Right forelimb (tissue), 1 donor: Measurements from ENCODE around the gene RHOG.
"Not testable (repeated sequence)": the region's sequence is repeated elsewhere in the genome, so short reads cannot be mapped to it uniquely, and the experiment has no call there.

Experiments used
- DNase-seq: peaks from one replicate; pipeline ENCODE4 v3.0.0-alpha.2; 2018

Gene RHOG

DNA sequence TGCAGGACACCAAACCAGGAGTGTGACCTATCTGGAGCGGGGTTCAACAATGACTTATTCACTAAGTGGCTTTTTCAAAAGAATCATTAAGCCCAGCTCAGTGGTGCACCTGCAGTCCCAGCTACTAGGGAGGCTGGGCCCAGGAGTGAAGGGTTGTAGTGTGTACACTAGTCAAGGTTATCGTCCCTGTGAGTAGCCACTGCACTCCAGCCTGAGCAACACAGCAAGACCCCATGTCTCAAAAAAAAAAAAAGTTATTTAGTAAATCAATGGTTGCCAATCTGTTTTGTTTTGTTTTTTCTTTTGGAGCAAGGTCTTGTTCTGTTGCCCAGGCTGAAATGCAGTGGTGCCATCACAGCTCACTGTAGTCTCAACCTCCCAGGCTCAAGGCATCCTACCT lies 7.9 kb downstream of the RHOG start:
- DNase-seq = no peak

DNA sequence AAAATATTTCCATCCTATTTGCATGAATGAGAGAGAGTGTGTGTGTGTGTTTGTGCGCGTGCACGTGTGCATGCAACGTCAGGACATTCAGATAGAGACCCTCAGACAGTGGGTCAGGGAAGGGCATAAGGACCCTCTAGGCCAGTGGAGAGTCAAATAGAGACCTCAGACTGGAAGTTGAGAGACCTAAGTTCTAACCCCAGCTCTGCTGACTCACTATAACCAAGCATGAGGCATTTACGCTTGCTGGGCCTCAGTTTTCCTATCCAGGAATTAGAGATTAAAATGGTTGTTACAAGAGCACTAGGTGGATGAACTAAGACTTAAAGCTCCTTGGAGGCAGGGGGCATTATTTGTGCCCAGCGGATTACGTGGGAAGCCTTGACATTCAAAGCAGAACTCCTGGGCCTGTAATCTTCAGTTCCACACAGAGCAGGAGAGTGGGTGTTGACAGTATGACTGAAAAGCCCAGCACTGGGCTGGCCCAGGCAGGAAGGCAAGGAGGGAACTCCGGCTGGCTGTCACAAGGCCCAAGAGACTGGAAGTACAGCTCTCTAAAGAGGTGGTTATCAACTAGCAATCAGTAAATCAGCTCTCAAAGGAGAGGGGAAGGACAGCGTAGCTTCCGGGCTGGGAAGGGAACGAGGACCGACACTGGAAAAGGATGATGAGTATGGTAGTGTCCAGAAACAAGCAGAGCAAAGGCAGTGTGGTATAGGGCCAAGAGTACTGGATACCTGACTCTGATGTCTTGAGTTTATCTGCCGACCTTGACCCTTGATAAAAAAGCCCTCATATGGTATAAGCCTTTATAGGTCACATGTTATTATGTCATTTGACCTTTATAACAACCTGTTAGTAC lies 9.2 kb downstream of the RHOG start:
- no peak for DNase-seq

DNA sequence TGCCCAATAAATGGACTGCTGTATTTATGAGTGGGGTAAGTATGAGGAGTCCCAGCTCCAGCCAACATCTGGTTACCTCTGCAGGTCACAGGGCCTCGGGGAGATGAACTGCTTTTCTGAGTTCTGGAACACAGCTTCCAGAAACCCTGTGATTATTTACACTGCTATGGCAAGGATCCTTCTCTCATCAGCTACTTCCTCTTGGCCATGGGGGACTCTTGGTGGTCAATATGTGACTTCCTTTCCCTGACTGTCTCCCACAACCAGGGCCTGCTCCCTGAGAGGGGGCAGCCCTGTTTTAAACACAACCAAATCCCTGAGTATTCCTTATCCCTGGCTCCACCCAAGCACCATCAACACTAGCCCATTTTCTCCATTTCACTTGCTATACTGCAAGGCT lies 10.0 kb downstream of the RHOG start:
- no peak for DNase-seq

DNA sequence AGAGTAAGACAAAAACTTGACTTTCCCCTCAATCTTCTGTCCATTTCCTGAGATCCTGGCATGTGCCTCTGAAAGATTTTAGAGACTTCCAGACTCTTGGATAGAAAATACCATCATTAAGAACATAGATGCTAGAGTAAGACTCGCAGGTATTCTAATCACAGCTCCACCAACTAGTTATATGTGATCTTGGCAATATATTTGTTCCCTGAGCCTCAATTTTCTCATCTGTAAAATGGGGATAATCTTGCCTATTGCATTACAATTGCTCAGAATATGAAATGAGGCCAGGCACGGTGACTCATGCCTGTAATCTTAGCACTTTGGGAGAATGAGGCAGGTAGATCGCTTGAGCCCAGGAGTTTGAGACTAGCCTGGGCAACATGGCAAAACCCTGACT lies 10.7 kb downstream of the RHOG start:
- DNase-seq = no peak

DNA sequence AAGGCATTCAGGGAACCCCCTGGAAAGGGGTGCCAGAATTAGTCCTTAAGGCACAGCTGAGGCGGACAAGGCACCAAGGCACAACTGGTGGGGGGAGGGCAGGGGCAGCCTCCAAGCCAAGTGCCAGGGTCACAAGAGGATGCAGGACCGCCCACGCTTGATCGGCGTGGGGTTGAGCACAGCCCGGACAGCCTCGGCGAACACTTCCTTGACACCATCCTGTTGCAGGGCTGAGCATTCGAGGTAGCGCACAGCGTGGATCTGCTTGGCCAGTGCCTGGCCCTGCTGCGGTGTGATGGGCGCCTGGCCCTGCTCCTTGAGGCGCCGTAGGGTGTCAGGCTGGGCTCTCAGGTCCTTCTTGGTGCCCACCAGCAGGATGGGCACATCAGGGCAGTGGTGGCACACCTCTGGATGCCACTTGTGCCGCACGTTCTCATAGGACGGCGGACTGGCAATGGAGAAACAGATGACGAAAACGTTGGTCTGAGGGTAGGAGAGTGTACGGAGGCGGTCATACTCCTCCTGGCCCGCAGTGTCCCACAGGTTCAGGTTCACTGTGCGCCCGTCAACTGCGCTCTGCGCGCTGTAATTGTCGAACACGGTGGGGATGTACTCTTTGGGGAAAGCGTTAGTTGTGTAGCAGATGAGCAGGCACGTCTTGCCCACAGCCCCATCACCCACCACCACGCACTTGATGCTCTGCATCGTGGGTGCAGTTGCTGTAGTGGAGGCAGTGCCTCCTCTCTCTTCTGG lies 13.1 kb downstream of the RHOG start:
- DNase-seq = no peak

DNA sequence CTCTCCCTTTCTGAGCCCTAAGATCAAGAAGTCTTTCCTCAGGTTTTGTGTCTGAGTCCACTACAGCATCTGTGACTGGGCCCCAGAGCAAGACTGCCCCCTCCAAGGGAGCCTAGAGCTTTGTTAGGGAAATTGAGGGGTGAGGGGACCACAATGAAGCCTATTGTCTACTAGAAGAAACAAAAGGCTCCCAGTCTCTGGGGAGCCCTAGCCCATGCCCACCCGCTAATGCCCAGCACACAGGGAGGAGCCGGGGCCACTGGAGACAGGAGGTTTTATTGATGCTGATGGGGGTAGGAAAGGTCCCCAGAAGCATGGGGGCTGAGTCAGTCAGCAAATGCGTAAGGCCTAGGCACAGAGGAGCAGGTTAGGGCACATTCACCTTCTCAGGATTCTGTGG lies 14.0 kb downstream of the RHOG start:
- DNase-seq = no peak

DNA sequence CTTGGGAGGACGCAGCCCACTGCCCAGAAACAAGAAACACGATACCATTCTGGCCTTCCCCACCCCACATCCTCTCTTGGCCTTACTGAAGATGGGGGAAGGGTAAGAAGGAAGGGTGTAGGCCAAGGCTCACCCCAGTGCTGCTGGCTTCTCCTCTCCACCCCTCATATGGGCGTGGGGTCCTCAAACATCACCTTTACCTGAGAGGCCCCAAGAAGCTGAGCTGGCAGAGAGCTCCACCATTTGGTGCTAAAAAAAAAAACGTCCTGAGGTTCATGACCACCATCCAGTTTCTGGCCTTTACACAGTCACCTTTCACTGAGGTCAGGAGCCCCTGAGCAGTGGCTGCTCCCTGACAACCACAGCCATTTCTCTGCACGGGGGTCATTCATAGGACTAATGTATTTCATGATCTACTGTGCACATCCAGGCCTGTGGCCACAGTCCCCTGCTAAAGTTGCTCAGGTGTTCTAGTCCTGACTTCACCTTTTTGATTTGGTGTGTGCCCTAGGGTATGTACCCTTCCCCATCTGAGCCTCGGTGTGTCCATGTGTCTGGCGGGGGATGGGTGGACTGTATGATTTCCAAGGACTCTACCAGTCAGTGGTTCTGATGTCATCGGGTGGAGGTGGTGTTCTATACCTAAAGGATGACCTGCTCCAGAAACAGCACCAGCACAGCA lies 15.1 kb downstream of the RHOG start:
- DNase-seq = no peak

DNA sequence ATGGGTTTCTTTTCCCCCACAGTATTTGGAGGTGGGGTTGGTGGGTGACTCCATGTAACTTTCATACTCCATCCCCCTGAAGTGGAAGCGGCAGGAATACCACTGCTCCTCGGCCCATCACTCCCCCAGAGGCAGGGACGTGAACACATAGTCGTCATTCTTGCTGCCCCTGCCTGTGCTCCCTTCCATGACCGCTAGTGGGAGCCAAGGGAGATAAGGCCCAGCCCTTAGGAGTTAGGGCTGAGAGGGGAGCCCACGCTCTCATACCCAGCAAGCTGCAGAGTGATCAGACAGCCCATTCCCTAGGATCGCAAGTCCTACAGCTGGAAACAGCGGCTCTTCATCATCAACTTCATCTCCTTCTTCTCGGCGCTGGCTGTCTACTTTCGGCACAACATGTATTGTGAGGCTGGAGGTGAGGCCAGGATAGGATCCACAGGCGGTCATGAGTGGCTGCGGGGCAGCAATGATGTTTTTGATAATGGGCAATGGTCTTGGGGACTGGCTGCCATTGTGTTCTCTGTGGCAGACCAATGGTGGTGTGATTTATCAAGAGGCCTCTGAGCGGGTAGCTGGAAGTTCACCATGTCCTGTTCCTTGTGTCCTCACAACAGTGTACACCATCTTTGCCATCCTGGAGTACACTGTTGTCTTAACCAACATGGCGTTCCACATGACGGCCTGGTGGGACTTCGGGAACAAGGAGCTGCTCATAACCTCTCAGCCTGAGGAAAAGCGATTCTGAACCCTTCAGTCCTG lies 15.9 kb downstream of the RHOG start:
- DNase-seq = no peak

DNA sequence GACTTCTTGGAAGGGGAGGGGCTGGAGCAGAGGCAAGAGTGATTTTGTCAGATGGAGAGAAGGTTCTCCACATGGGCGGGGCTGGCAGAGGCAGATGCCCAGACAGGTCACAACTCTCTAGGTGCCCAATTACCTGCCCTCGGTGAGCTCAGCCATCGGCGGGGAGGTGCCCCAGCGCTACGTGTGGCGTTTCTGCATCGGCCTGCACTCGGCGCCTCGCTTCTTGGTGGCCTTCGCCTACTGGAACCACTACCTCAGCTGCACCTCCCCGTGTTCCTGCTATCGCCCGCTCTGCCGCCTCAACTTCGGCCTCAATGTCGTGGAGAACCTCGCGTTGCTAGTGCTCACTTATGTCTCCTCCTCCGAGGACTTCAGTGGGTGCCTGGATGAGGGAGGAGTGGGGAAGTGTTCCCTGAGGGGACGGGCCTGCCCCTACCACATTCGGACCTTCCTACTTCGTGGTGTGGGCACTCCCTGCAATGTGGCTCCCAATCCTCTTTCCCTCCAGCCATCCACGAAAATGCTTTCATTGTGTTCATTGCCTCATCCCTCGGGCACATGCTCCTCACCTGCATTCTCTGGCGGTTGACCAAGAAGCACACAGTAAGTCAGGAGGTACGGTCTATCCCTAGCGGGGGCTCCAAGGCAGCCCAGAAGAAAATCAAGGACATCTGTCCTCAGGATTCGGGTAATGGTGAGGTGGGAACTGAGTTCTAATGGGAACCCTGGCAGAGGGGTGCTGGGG lies 16.8 kb downstream of the RHOG start:
- no peak for DNase-seq

DNA sequence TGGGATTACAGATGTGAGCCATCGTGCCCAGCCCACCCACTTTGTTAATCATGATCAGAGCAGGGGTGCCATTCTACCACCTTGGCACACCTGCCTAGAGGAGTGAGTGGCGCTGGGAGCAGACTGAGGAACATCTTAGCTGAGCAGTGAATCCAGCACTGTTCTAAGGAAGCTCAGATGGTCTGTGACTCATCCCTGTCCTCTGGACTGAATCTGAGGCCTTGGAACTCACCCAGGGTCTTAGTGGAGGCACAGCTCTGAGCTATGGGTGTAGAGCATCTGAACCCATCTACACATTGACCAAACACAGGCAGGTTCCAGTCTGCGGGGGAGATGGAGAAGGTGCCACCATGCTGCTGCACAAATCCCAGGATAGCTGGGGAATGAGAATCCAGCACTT lies 17.5 kb downstream of the RHOG start:
- no peak for DNase-seq

DNA sequence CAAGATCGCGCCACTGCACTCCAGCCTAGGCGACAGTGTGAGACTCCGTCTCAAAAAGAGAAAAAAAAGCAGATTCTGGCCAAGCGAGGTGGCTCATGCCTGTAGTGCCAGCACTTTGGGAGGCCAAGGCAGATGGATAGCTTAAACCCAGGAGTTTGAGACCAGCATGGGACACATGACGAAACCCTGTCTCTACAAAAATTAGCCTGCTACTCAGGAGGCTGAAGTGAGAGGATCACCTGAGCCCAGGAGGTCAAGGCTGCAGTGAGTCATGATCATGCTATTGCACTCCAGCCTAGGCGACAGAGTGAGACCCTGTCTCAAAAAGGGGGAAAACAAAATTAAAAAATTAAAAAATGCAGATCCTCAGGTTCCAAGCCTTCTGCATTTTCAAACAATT lies 18.4 kb downstream of the RHOG start:
- DNase-seq = no peak

DNA sequence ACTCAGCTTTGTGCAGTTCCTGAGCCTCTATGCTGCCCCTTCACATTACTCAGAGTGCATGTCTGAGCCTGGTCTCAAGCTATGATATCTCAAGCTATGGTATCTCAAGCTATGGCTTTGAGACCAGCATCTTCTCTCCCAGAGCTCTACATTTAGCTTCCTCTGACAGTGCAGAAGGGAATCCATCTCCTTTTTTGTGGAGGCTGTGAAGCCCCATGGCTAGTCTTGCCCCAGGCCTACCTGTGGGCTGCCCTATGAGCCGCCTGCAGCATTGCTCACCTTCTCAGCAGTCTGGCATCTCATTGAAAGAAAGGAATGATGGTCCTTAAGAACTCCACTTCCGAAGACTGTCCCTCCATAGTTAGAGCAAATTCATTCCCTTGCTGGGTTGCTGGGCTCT lies 19.8 kb downstream of the RHOG start:
- DNase-seq = no peak

DNA sequence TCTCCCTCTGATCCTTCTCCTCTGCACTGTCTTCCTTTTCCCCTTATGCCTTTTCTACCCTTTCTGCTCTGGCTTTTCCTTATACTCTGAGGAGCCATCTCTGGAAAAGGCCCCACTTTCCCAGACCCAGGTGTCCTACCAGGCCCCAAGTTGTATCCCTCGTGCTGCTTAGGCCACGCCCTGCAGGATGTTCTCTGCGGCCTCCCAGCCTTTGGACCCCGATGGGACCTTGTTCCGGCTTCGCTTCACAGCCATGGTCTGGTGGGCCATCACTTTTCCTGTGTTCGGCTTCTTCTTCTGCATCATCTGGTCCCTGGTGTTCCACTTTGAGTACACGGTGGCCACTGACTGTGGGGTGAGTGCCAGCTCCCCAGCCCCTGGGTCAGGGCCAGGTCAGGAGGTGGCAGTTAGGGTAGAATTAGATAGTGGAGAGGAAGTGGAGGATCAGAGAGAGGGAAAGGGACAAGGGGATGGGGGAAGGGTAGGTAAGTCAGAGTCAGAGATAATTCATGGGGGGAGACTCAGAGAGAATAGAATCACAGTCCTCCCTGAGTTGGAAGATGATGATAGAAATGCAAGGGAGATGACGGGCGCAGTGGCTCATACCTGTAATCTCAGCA lies 23.5 kb downstream of the RHOG start:
- no peak for DNase-seq

DNA sequence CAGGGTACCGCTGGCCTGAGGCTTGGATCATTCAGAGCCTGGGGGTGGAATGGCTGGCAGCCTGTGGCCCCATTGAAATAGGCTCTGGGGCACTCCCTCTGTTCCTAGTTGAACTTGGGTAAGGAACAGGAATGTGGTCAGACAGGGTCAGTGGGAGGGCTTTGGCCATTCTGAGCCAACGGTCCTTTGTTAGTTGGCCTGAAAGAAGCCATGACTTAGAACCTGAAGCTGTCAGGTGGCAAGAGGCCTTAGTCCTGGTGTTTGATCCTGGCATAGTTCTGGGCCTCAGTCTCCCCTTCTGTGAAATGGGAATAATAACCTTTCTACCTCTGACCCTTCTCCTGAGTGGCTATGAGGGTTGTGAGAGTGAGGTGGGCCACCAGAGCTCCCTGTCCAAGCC lies 24.1 kb downstream of the RHOG start:
- DNase-seq = no peak

DNA sequence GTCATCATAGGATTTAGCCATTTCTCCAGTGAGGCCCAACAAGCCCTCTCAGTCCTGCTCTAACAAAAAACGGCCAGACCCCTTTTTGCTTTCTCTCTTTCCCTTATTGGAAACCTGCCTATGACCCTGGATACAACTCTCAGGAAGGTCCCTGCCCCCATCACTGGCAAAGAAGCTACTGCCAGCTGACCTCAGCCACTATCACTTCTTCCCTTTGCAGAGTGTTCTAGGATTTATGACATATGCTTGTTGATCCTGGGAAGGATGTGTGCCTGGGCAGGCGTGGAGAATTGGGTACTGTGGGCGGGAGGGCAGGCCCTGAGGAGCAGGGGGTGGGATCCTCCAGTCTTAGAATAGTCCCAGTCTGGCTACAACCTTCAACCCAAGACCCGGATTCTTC lies 24.9 kb downstream of the RHOG start:
- no peak for DNase-seq

DNA sequence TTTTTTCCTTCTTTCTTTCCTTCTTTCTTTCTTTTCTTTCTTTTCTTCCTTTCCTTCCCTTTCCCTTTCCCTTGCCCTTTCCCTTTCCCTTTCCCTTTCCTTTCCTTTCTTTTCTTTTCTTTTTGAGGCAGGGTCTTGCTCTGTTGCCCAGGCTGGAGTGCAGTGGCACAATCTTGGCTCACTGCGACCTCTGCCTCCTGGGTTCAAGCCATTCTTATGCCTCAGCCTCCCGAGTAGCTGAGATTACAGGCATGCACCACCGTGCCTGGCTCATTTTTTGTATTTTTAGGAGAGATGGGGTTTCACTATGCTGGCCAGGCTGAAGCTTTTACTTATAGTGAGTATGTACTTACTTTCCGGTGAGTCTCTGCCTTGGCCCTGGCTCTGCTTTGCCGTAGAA lies 25.9 kb downstream of the RHOG start:
- DNase-seq = not testable (repeated sequence)

DNA sequence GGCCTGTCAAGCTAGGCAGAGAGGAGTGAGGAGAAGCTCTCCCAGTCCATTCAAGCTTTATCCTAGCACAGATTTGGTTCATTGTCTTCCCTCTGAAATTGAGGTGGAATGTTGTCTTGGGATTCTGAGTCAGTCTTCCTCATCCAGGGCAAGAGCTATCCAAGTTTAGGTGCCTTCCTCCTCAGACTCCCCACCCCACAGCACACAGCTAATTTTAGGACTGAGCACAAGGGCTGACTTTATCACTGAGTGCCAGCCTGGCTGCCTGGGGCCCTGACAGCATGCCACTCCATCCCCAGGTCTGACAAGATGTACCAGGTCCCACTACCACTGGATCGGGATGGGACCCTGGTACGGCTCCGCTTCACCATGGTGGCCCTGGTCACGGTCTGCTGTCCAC lies 29.8 kb downstream of the RHOG start:
- DNase-seq = no peak

DNA sequence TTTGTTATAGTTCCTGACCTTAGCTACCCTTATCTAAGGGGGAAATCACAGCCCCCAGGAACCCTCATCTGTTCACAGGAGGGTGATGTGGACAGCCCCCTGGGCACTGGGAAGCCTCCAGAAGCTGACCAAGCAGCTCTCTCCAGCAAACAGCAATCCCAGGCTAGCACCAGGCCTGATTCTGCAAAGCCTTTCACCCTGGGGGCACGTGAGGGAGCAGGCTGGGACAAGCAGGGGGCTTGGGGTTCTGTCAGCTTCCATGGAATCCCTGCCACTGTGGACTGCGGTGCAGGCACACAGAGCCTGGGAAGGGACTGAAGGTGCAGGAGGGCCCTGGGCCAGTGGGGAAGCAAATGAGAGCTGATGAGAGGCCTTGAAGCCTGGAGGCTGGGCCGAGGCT lies 30.3 kb downstream of the RHOG start:
- no peak for DNase-seq

DNA sequence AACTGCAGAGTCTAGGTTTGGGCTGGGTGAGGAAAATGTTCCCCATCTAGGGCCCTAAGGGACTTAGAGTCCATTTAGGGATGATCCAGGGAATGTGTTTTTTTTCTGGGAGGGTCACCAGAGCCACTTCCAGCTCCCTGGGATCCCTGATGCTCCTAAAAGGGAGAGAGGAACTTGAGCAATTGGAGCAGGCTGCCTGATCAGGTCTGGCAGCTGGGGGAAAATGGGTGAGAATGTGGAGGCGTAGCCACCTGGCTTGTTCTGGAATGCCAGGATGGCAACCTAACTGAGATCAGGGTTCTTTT lies 31.2 kb downstream of the RHOG start:
- DNase-seq = no peak

DNA sequence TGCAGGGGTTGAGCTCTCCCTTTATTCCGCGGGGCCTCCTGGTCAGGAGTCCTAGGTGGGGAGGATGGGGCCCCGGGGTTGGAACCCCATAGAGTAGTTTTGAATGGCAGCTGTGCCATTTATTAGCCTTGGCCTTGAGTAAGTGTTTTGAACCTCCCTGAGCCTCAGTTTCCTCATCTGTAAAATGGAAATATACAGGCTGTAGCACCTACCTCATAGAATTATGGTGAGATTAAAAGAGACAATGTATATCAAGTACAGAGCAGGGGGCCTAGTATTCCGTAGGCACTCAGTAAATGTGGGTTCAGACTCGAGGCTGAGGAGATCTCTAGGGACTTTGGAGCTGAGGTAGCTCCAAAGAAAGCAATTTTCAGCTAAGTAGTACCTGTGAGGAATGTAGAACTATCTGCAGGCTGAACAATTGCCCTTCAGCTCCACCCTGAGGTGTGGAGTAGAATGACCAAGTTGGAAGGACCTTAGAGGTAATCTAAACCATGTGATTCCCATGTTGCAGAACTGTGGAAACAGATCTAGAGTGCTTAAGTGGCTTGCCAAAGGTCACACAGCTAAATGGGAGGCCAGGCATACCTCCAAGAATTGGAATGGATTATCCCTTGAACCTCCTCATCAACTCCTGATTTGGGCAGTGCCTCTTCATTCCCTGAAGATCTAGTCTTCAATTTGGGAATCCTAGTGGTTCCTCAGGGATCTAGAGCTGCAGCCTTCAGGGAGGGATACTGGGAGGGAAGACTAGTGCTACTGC lies 31.7 kb downstream of the RHOG start:
- DNase-seq = no peak
